ENCODE data around the gene CRHR1. TPM values are rescaled to one million over a fixed set of nuclear protein-coding genes. Genes with fewer than 3 reads are reported as not detected.

Gene CRHR1
- polyA plus RNA-seq, 3 donors = not detected

DNA sequence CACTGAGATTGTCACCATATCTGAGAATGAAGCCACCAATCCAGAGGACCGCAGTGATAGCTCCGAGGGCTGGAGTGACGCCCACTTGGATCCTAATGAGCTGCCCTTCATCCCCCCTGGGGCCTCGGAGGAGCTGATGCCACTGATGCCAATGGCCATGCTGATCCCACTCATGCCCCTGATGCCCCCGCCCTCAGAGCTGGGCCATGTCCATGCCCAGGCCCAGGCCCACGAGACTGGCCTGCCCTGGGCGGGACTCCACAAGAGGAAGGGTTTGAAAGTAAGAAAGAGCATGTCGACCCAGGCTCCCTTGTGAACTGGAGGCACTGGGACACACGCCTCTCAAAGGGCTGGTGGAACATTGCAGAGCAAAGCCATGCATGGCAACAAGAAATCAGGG lies 62.5 kb downstream of the CRHR1 start:
- Histone ChIP-seq H3K27ac (ENCODE audit: low read depth in 1 of 2, low read length in 2 of 2) (no peak overlapping the region), H3K27me3 (ENCODE audit: control insufficient read depth in 2 of 2, insufficient read depth in 2 of 2, low read length in 2 of 2) (peaks cover 0 to 6% of the 10 kb centered on the region in 2 donors), H3K36me3 (replicated peaks in 1 of 2; ENCODE audit: control insufficient read depth in 1 of 2, insufficient read depth in 2 of 2, low read length in 2 of 2) (no peaks in the 10 kb centered on the region), H2AFZ (ENCODE audit: insufficient read depth, low read depth, low read length, poor library complexity, severe bottlenecking) (no peak overlapping the region), H3K4me2 (replicated peaks; ENCODE audit: extremely low read depth, low read length, poor library complexity, severe bottlenecking) (no peak overlapping the region), H3K9ac (ENCODE audit: insufficient read depth, low read length, poor library complexity, severe bottlenecking) (no peak overlapping the region), H3K9me3 (replicated peaks in 1 of 2; ENCODE audit: control insufficient read depth in 1 of 2, insufficient read depth in 1 of 2, low read length in 2 of 2) (no peaks in the 10 kb centered on the region), H3K4me1 (ENCODE audit: control insufficient read depth in 1 of 2, insufficient read depth in 2 of 2, low read length in 2 of 2) (no peaks in the 10 kb centered on the region), H4K20me1 (ENCODE audit: insufficient read depth, low read length) (no peaks in the 10 kb centered on the region), H3K79me2 (ENCODE audit: insufficient read depth, low read length) (no peaks in the 10 kb centered on the region), H3K4me3 (replicated peaks in 1 of 3; ENCODE audit: low read depth in 2 of 3, low read length in 3 of 3) (no peak overlapping the region)
- no peaks in the 10 kb centered on the region for H3K9me3 Mint-ChIP-seq
- H3K27ac Mint-ChIP-seq = no peak overlapping the region
- peaks cover 0 to 22% (median 11%) of the 10 kb centered on the region in 3 donors for H3K27me3 Mint-ChIP-seq (ENCODE audit: low read depth in 3 of 3)
- no peak for DNase-seq
- H3K4me3 Mint-ChIP-seq = no peak overlapping the region
- TF ChIP-seq, protein P1, sequence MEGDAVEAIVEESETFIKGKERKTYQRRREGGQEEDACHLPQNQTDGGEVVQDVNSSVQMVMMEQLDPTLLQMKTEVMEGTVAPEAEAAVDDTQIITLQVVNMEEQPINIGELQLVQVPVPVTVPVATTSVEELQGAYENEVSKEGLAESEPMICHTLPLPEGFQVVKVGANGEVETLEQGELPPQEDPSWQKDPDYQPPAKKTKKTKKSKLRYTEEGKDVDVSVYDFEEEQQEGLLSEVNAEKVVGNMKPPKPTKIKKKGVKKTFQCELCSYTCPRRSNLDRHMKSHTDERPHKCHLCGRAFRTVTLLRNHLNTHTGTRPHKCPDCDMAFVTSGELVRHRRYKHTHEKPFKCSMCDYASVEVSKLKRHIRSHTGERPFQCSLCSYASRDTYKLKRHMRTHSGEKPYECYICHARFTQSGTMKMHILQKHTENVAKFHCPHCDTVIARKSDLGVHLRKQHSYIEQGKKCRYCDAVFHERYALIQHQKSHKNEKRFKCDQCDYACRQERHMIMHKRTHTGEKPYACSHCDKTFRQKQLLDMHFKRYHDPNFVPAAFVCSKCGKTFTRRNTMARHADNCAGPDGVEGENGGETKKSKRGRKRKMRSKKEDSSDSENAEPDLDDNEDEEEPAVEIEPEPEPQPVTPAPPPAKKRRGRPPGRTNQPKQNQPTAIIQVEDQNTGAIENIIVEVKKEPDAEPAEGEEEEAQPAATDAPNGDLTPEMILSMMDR (IDR thresholded peaks at IDR 0.05) = no peak
- no peaks in the 10 kb centered on the region for H3K4me1 Mint-ChIP-seq
- no peaks in the 10 kb centered on the region for H3K36me3 Mint-ChIP-seq
- WGBS (ENCODE audit: insufficient coverage) = 87% methylated on average over 9 of the region's 9 CpGs
- intact Hi-C loops (cut with micrococcal nuclease) = no loop called here

DNA sequence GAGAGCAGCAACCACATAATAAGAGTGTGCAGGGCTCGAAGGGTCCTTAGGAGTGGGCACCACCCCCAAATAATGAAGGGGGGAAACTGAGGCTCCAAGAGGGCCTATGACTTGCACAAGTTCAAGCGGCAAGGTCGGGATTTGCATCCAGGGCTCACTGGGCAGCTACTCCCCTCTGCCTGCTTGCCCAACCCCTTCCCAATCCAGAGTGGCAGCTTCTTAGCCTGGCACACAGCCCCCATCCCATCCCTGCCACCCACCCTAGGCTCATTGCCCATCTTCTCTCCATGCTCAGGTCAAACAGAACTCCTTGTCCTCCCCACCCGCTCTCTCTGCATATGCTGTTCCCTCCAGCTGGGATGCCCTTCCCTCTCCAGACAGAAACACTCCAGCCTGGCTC lies 63.0 kb downstream of the CRHR1 start:
- Mint-ChIP-seq H3K4me3 (no peak overlapping the region), H3K27ac (peak overlapping the region in 1 of 7 donors; percentile 5), H3K27me3 (ENCODE audit: low read depth in 3 of 3) (peaks cover 4 to 26% (median 15%) of the 10 kb centered on the region in 3 donors), H3K4me1 (no peaks in the 10 kb centered on the region), H3K36me3 (no peaks in the 10 kb centered on the region), H3K9me3 (no peaks in the 10 kb centered on the region)
- TF ChIP-seq, protein P1 (IDR thresholded peaks at IDR 0.05) = no peak
- Histone ChIP-seq H3K36me3 (replicated peaks in 1 of 2; ENCODE audit: control insufficient read depth in 1 of 2, insufficient read depth in 2 of 2, low read length in 2 of 2) (no peaks in the 10 kb centered on the region), H3K9me3 (replicated peaks in 1 of 2; ENCODE audit: control insufficient read depth in 1 of 2, insufficient read depth in 1 of 2, low read length in 2 of 2) (no peaks in the 10 kb centered on the region), H3K27ac (ENCODE audit: low read depth in 1 of 2, low read length in 2 of 2) (no peak overlapping the region), H3K4me1 (ENCODE audit: control insufficient read depth in 1 of 2, insufficient read depth in 2 of 2, low read length in 2 of 2) (no peaks in the 10 kb centered on the region), H2AFZ (ENCODE audit: insufficient read depth, low read depth, low read length, poor library complexity, severe bottlenecking) (no peak overlapping the region), H3K4me2 (replicated peaks; ENCODE audit: extremely low read depth, low read length, poor library complexity, severe bottlenecking) (no peak overlapping the region), H4K20me1 (ENCODE audit: insufficient read depth, low read length) (no peaks in the 10 kb centered on the region), H3K79me2 (ENCODE audit: insufficient read depth, low read length) (no peaks in the 10 kb centered on the region), H3K4me3 (replicated peaks in 1 of 3; ENCODE audit: low read depth in 2 of 3, low read length in 3 of 3) (no peak overlapping the region), H3K9ac (ENCODE audit: insufficient read depth, low read length, poor library complexity, severe bottlenecking) (no peak overlapping the region), H3K27me3 (ENCODE audit: control insufficient read depth in 2 of 2, insufficient read depth in 2 of 2, low read length in 2 of 2) (peaks cover 0 to 10% of the 10 kb centered on the region in 2 donors)
- DNase-seq = no peak
- 97% methylated on average over 3 of the region's 4 CpGs for WGBS (ENCODE audit: insufficient coverage)
- intact Hi-C loops (cut with micrococcal nuclease) = no loop called here

Measured in CD14-positive monocyte (primary cell).